Measurements from ENCODE around the gene TKFC. TPM values are rescaled to one million over a fixed set of nuclear protein-coding genes. Genes with fewer than 3 reads are reported as not detected.

TKFC gene
- total and polyA plus RNA-seq, 9 of the 15 experiments (the other 6 are each of a cell fraction or from before 2014, with no cell fraction given): 2.0 to 61.7 (median 28.5) TPM

- TF ChIP-seq TAF7 (tag; IDR thresholded peaks at IDR 0.05): no peak
These were observed 41.9 kb upstream of the TKFC start (continued) for GRCh38 chr11:61290905-61291690.

DNA sequence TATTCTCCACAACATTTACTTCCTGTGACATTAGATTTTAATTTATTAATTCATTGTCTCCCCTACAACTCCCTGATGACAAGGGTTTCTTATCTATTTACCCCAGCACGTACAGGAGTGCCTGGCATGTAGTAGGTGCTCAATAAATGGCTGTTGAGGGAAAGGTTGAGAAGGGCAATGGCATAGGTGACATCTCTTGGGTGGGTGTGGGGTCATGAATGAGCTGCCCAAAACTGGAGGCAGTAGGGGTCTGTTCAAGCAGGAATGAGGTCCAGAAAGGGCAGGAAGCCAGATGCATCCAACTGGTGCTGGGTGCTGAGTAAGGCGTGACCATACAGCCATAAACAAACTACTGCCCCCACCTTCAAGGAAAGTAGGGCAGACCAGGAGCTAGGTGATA, 40.7 kb upstream of the TKFC start:
- intact Hi-C loops (cut with micrococcal nuclease) (no loop called here), in situ Hi-C loops (cut with MboI) (no loop called here)
- peak; percentile 25 for TF ChIP-seq RBM25 (IDR thresholded peaks at IDR 0.05; ENCODE audit: low read depth, low read length, severe bottlenecking)
- peak; percentile 10; the same call in 1 of the 2 replicates for TF ChIP-seq ARID1B (IDR thresholded peaks at IDR 0.05)
- 0 out of 3 replicates have a peak, but pooled peaks of 1 of the 2 experiments have one; percentile 15 for TF ChIP-seq CBX3 (IDR thresholded peaks at IDR 0.05; ENCODE audit: borderline replicate concordance in 1 of 2, low read length in 2 of 2)
- TF ChIP-seq SMC3 (conservative IDR thresholded peaks at IDR 0.05; ENCODE audit: insufficient read depth, low read depth, low read length): no peak
- TF ChIP-seq TCF15 (CRISPR knock-in tag; IDR thresholded peaks at IDR 0.05): no peak
- TF ChIP-seq ZNF695 (CRISPR knock-in tag; IDR thresholded peaks at IDR 0.05): no peak
- 0 out of 2 replicates have a peak, but pooled peaks have one; percentile 20 for TF ChIP-seq CBFA2T3 (IDR thresholded peaks at IDR 0.05)
- Histone ChIP-seq H3K27me3 (ENCODE audit: control insufficient read depth in 2 of 2, insufficient read depth in 2 of 2, low read length in 2 of 2) (no peaks in the 10 kb centered on the region), H4K20me1 (replicated peaks; ENCODE audit: control insufficient read depth, insufficient read depth, low read length) (no peaks in the 10 kb centered on the region), H3K4me2 (ENCODE audit: insufficient read depth, low read length) (no peak overlapping the region), H3K9me1 (ENCODE audit: control insufficient read depth, insufficient read depth, low read length) (no peaks in the 10 kb centered on the region), H3K4me3 (no peak overlapping the region), H3K27ac (ENCODE audit: extremely low read depth, low read depth, low read length) (no peak overlapping the region; the same call in 2 of the 3 replicates), H2AFZ (ENCODE audit: low read depth, low read length) (no peak overlapping the region), H3K36me3 (ENCODE audit: control insufficient read depth, insufficient read depth, low read length) (peaks cover 6% of the 10 kb centered on the region), H3K4me1 (replicated peaks in 1 of 2; ENCODE audit: control insufficient read depth in 2 of 2, insufficient read depth in 2 of 2, low read length in 2 of 2) (peaks cover 15 to 50% of the 10 kb centered on the region in 2 experiments; a peak in 4 of 5 replicates), H3K9ac (ENCODE audit: insufficient read depth in 1 of 2, low read depth in 2 of 2, low read length in 2 of 2) (peak overlapping the region in 1 of 2 experiments; percentile 78; a peak in 1 of 4 replicates), H3K9me3 (replicated peaks; ENCODE audit: control insufficient read depth, insufficient read depth, low read depth, low read length) (0 out of 2 replicates have a peak, but pooled peaks cover 1% of the 10 kb centered on the region), H3K79me2 (ENCODE audit: control insufficient read depth, insufficient read depth, low read length) (no peaks in the 10 kb centered on the region)
- ATAC-seq (0 out of 3 replicates have a peak, but pooled peaks have one; percentile 9), FAIRE-seq (no peak), DNase-seq (ENCODE audit: extremely low read depth in 1 of 4, low spot score in 3 of 4) (peak in 2 of 4 experiments; percentile 30 to 34)
- no TSS peak for BruUV-seq (replicated peaks)
- 46% methylated on average over 2 of the region's 2 CpGs for WGBS (ENCODE audit: insufficient coverage, low coverage, missing lambda C conversion rate)
- POLR2A ChIA-PET: interaction anchor here (0.6 kb wide), 1 partner anchor 19 kb away, joined by 4 read pairs; no protein-coding TSS in a partner anchor
- CTCF ChIA-PET (ENCODE audit: low intra/inter-chr PET ratio): no interaction called here

Measured in K562 (cell line).